Neuronal stem cell (in vitro differentiated cells): Measurements from ENCODE around the gene SLC6A6.

ENCODE experiments used
- DNase-seq: peaks from one replicate; pipeline ENCODE4 v3.0.0-alpha.2; 2013; ENCODE audit warnings: low spot score
- H2AFZ ChIP-seq: one replicate; pipeline ENCODE4 v1.6.1; 2013; ENCODE audit warnings: mild to moderate bottlenecking, low read length, inconsistent platforms
- H2AK5ac ChIP-seq: 2 replicates; pipeline ENCODE4 v1.6.1; 2013; ENCODE audit warnings: low read depth, mild to moderate bottlenecking, inconsistent platforms, low read length, moderate library complexity, mixed read lengths
- H2BK120ac ChIP-seq: 2 replicates; pipeline ENCODE4 v1.6.1; 2013; ENCODE audit warnings: low read depth, mild to moderate bottlenecking, inconsistent platforms, low read length, moderate library complexity, mixed read lengths
- H2BK12ac ChIP-seq: one replicate; pipeline ENCODE4 v1.6.1; 2013; ENCODE audit warnings: low read length, inconsistent platforms
- H2BK15ac ChIP-seq: 2 replicates; pipeline ENCODE4 v1.6.1; 2013; ENCODE audit warnings: mild to moderate bottlenecking, low read length, inconsistent platforms, mixed read lengths
- H2BK5ac ChIP-seq: one replicate; pipeline ENCODE4 v1.6.1; 2013; ENCODE audit warnings: inconsistent platforms, mild to moderate bottlenecking, low read length, moderate library complexity
- H3K14ac ChIP-seq: one replicate; pipeline ENCODE4 v1.6.1; 2013; ENCODE audit warnings: low read length, inconsistent platforms
- H3K18ac ChIP-seq: 2 replicates; pipeline ENCODE4 v1.6.1; 2013; ENCODE audit warnings: low read length, inconsistent platforms
- H3K23ac ChIP-seq: 2 replicates; pipeline ENCODE4 v1.6.1; 2013; ENCODE audit warnings: low read depth, mild to moderate bottlenecking, mixed read lengths, low read length, inconsistent platforms; ENCODE audit not compliant: poor library complexity
- H3K27ac ChIP-seq: replicated peaks from 3 replicates; pipeline ENCODE4 v1.5.1; 2013; ENCODE audit warnings: low read length, inconsistent platforms
- H3K27me3 ChIP-seq, 3 experiments: 2 replicates each; pipeline ENCODE4 v1.6.1; 2013; ENCODE audit warnings: low read length in 3 of 3, mild to moderate bottlenecking in 2 of 3, inconsistent platforms in 1 of 3, low read depth in 1 of 3, mixed read lengths in 1 of 3, moderate library complexity in 1 of 3; ENCODE audit not compliant: control insufficient read depth in 3 of 3, insufficient read depth in 3 of 3
- H3K36me3 ChIP-seq, 2 donors: replicated peaks in 1 of 2; 2 replicates each; pipeline ENCODE4 v1.6.1; 2013; ENCODE audit warnings: low read length in 2 of 2; ENCODE audit not compliant: control insufficient read depth in 2 of 2, insufficient read depth in 2 of 2
- H3K4ac ChIP-seq: 2 replicates; pipeline ENCODE4 v1.6.1; 2013; ENCODE audit warnings: inconsistent platforms, mild to moderate bottlenecking, low read length, moderate library complexity
- H3K4me1 ChIP-seq, 2 donors: 1 replicate in 1 of 2; 2 replicates in 1 of 2; pipeline ENCODE4 v1.6.1; 2013; ENCODE audit warnings: low read length in 2 of 2, low read depth in 1 of 2; ENCODE audit not compliant: control insufficient read depth in 2 of 2, insufficient read depth in 1 of 2
- H3K4me2 ChIP-seq: one replicate; pipeline ENCODE4 v1.6.1; 2013; ENCODE audit warnings: mild to moderate bottlenecking, low read length, inconsistent platforms; ENCODE audit not compliant: insufficient read depth, poor library complexity, severe bottlenecking
- H3K4me3 ChIP-seq, 2 donors: 2 replicates each; pipeline ENCODE4 v1.5.1; 2013; ENCODE audit warnings: low read length in 2 of 2, mild to moderate bottlenecking in 2 of 2, inconsistent platforms in 1 of 2, moderate library complexity in 1 of 2
- H3K79me1 ChIP-seq: one replicate; pipeline ENCODE4 v1.6.1; 2013; ENCODE audit warnings: low read depth, mild to moderate bottlenecking, inconsistent platforms, low read length, moderate library complexity
- H3K9ac ChIP-seq: one replicate; pipeline ENCODE4 v1.6.1; 2013; ENCODE audit warnings: mild to moderate bottlenecking, low read depth, low read length, inconsistent platforms; ENCODE audit not compliant: poor library complexity
- H3K9me3 ChIP-seq, 2 donors: replicated peaks in 1 of 2; 2 replicates each; pipeline versions ENCODE3 to v1.6.1; 2013; ENCODE audit warnings: low read length in 2 of 2, mild to moderate bottlenecking in 2 of 2, inconsistent platforms in 1 of 2, low read depth in 1 of 2, mixed read lengths in 1 of 2, moderate library complexity in 1 of 2; ENCODE audit not compliant: control insufficient read depth in 2 of 2, insufficient read depth in 1 of 2
- H4K8ac ChIP-seq: one replicate; pipeline ENCODE4 v1.6.1; 2013; ENCODE audit warnings: low read depth, mild to moderate bottlenecking, inconsistent platforms, low read length, moderate library complexity
- H4K91ac ChIP-seq: one replicate; pipeline ENCODE4 v1.6.1; 2013; ENCODE audit warnings: low read length, low read depth, mild to moderate bottlenecking, inconsistent platforms; ENCODE audit not compliant: poor library complexity
- WGBS, 2 donors: extraction: QIAGEN DNeasy Blood & Tissue Kit; methylation state at CpG; one replicate each; pipeline ENCODE4 v1.1.7; 2013; ENCODE audit warnings: missing lambda C conversion rate in 2 of 2, mixed read lengths in 1 of 2; ENCODE audit not compliant: insufficient read length in 2 of 2, insufficient replicate concordance in 1 of 2; ENCODE audit errors: extremely low coverage in 2 of 2; 5-methylcytosine and 5-hydroxymethylcytosine counted together

Gene SLC6A6

DNA sequence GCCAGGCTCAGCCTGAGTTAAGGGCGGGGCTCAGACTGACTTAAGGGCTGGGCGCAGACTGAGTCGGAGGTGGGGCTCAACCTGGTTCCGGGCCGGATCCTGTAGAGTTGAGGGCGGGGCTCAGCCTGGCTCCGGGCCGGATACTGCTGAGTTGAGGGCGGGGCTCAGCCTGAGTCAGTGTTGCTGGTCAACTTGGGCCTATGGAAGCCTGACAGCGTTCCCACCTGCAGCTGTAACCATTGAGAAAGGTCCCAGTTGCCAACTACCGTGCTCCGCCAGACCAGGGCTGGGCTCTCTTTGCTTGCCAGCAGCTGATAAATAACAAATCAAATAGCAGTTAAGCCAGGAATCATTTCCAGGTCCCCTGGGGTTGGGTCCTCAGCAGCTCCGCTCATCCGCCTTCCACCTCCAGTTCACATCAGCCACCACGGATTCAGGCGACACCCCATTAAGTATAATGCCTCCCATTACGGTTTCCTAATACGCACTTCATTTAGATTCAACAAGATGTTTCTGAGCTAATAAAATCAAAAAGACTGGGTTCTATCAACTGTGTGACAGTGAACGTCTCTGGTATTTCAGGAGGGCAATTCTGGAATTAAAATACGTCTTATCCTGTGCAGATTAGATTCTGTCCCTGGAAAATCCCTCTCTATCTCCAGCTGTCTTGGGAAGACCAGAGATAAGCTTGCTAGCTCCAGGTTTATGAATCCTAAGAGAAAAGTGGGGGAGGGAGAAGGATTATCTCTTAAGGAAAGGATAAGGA, 130.5 kb downstream of the SLC6A6 start:
- Histone ChIP-seq H2BK5ac (no peak overlapping the region), H3K27me3 (peaks cover 0 to 42% (median 0%) of the 10 kb centered on the region in 3 experiments), H3K9me3 (no peaks in the 10 kb centered on the region), H3K4me1 (peaks cover 6 to 11% of the 10 kb centered on the region in 2 donors), H3K9ac (no peak overlapping the region), H3K4me3 (no peak overlapping the region), H3K4ac (no peak overlapping the region), H2AFZ (no peak overlapping the region), H3K79me1 (no peaks in the 10 kb centered on the region), H3K4me2 (no peak overlapping the region), H3K14ac (no peak overlapping the region), H3K18ac (peak overlapping the region; percentile 34), H3K27ac (no peak overlapping the region), H4K91ac (no peak overlapping the region), H2BK12ac (no peak overlapping the region), H2BK120ac (no peak overlapping the region), H4K8ac (no peak overlapping the region), H3K36me3 (no peaks in the 10 kb centered on the region), H2AK5ac (no peak overlapping the region), H3K23ac (peak overlapping the region; percentile 35), H2BK15ac (no peak overlapping the region)
- WGBS, 2 donors, result no CpG with 5 or more reads among the region's 20 CpGs
- DNase-seq, result no peak

DNA sequence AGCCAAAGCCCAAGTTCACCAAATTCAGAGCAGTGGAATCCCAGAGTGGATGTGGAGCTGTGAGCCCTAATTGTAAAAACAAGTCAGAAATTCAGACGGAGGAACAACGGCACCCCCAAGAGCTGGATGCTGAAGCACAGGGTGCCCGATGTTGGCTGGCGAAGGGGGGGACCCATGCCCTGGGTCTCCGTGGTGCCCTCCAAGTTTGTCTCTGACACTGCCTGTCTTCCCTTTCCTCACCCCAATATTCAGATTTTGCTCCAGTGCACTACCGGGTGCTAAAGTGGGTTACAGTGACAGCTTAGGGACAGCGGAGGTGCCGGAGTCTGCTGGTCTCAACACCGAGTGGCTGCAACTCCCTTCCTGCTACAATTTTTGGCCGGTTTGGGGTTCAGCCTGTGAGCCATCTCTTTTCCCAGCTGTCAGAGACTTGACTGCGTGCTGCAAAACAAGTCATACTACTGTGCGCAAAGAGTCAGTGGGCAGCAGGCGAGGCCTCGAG, 131.1 kb downstream of the SLC6A6 start:
- Histone ChIP-seq H3K4me2 (no peak overlapping the region), H3K79me1 (no peaks in the 10 kb centered on the region), H3K9me3 (no peaks in the 10 kb centered on the region), H3K9ac (no peak overlapping the region), H2AFZ (no peak overlapping the region), H2AK5ac (peak overlapping the region; percentile 11), H2BK15ac (no peak overlapping the region), H3K23ac (no peak overlapping the region), H2BK5ac (no peak overlapping the region), H4K8ac (no peak overlapping the region), H2BK12ac (no peak overlapping the region), H3K4ac (no peak overlapping the region), H3K4me1 (peaks cover 6 to 12% of the 10 kb centered on the region in 2 donors), H3K27me3 (peaks cover 0 to 40% (median 0%) of the 10 kb centered on the region in 3 experiments), H3K4me3 (no peak overlapping the region), H3K36me3 (no peaks in the 10 kb centered on the region), H3K14ac (no peak overlapping the region), H4K91ac (no peak overlapping the region), H3K18ac (no peak overlapping the region), H3K27ac (no peak overlapping the region), H2BK120ac (no peak overlapping the region)
- no CpG with 5 or more reads among the region's 14 CpGs for WGBS, 2 donors
- DNase-seq, result no peak

DNA sequence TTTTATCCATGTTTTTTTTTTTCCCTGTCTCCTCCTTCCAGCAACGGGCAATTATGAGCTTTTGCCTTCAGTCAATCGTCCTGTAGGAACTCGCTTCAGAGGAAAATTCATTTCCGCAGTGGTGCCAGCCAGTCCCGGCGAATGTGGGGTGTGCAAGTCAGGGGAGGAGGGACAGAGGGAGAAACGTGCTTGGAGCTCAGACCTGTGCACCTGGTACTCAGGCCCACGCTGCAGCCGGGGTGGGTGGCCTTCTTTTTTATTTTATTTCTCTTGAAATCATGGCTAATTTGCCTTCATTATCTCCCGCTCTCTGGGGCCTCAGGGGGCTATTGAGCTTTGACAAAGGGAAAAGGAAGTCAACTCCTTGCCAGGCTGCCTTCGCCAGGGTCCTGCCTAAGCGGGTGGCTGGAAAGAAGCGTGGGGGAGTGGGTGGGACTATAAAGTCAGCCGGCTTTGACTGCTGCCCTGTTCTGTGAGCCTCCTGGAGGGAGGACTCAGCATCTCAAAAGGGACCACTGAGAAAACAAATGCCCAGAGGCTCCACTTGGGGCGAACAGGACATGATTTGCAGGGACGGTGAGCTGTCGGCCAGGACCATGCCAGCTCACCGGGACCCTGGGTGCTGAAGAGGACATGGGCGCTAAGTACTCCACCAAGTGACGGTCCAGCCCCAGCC, 132.2 kb downstream of the SLC6A6 start:
- Histone ChIP-seq H3K36me3 (no peaks in the 10 kb centered on the region), H3K4ac (no peak overlapping the region), H3K14ac (no peak overlapping the region), H3K27me3 (peaks cover 0 to 46% (median 0%) of the 10 kb centered on the region in 3 experiments), H3K27ac (no peak overlapping the region), H3K23ac (no peak overlapping the region), H2BK12ac (peak overlapping the region; percentile 60), H3K4me1 (peaks cover 6 to 12% of the 10 kb centered on the region in 2 donors), H2AFZ (peak overlapping the region; percentile 69), H3K18ac (peak overlapping the region; percentile 61), H3K9me3 (no peaks in the 10 kb centered on the region), H3K4me2 (no peak overlapping the region), H3K4me3 (no peak overlapping the region), H3K79me1 (no peaks in the 10 kb centered on the region), H2BK5ac (no peak overlapping the region), H4K8ac (no peak overlapping the region), H2BK15ac (no peak overlapping the region), H3K9ac (no peak overlapping the region), H2BK120ac (no peak overlapping the region), H2AK5ac (no peak overlapping the region), H4K91ac (no peak overlapping the region)
- peak; percentile 32 for DNase-seq
- WGBS, 2 donors, result no CpG with 5 or more reads among the region's 20 CpGs

DNA sequence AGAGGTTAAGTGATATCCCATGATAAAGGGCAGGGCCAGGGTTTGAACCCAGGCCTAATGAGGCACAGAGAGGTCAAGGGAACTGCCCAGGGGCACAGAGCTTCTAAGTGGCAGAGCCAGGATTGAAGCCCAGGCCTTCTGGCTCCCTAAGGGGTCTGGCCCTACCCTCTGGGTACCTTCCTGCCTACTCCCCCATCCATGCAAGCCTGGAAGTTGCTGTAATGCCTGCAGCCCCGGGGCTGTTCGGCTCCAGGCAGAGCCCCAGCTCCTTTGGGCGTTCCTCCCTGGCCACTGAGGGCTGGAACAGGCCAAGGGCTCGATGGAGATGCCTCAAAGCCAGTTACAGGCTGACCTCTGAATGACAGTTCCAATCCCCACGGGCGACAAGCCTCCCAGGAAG, 133.2 kb downstream of the SLC6A6 start:
- no peak overlapping the region for H3K4me3 ChIP-seq
- no peak overlapping the region for H3K14ac ChIP-seq
- no peak overlapping the region for H2AK5ac ChIP-seq
- WGBS, 2 donors, result no CpG with 5 or more reads among the region's 6 CpGs
- H2BK5ac ChIP-seq, result no peak overlapping the region
- H3K27me3 ChIP-seq, result peaks cover 0 to 48% (median 0%) of the 10 kb centered on the region in 3 experiments
- no peak for DNase-seq
- H2BK12ac ChIP-seq, result no peak overlapping the region
- no peaks in the 10 kb centered on the region for H3K9me3 ChIP-seq
- H3K36me3 ChIP-seq, result no peaks in the 10 kb centered on the region
- H3K27ac ChIP-seq, result no peak overlapping the region
- no peak overlapping the region for H4K91ac ChIP-seq
- no peak overlapping the region for H3K4ac ChIP-seq
- H2BK15ac ChIP-seq, result no peak overlapping the region
- no peak overlapping the region for H2AFZ ChIP-seq
- H3K4me1 ChIP-seq, result peaks cover 6 to 12% of the 10 kb centered on the region in 2 donors
- H2BK120ac ChIP-seq, result no peak overlapping the region
- no peak overlapping the region for H3K18ac ChIP-seq
- no peak overlapping the region for H3K9ac ChIP-seq
- H3K23ac ChIP-seq, result no peak overlapping the region
- H4K8ac ChIP-seq, result no peak overlapping the region
- H3K79me1 ChIP-seq, result no peaks in the 10 kb centered on the region
- no peak overlapping the region for H3K4me2 ChIP-seq
